ENCODE measurements around the gene TMEM60. TPM values are rescaled to one million over a fixed set of nuclear protein-coding genes. Genes with fewer than 3 reads are reported as not detected.

TMEM60 gene
- total and polyA plus RNA-seq, 2 of the 13 experiments (the other 11 are each of a cell fraction or from before 2014, with no cell fraction given), result 25.6 to 27.7 TPM

DNA sequence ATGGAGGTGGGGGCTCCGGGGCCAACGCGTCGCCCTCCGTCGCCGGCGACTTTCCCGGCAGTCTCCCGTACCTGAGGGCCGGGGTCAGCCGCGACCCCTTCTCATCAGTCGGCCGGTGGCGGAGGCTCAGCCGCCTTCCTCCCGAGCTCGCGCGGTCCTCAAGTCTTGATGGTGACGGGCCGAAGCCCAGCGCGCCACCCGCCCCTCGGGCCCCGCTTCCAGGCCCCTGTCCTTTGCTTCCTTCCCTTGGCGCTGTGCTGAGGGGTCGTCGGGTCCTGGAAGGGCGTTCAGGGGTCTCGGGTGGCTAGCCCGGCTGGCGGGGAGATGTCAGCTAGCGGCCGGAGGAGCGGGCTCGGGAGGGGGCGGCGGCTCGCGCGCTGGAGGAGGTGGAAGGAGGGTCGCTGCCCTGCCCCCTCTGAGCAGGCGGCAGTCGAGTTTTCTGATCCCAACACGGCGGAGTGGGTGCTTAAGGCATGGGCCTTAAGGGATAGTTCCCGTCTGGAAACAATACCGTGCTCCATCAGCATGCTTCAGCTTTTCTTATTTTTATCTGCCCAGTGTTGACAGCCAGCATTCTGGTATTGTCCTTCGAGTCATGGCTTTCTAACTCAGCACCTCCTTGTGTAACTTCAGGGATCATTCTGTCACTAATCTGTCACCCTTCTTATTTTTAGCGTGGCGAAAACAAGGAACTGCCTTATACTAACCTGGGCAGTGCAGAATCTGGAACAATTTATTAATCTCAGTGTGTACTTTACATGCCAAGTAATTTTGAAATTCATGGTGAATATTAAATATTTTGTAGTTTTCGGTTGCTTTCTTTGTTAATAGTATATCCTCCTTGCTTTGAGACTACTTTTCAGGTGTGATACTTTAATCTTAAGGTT, 1.1 kb upstream of the TMEM60 start (continued):
- TF ChIP-seq CSRNP2 (CRISPR knock-in tag; conservative IDR thresholded peaks at IDR 0.05; ENCODE audit: low read depth) (no peak), KIAA2018 (CRISPR knock-in tag; IDR thresholded peaks at IDR 0.05; ENCODE audit: borderline replicate concordance) (no peak), HDAC2 (CRISPR knock-in tag; IDR thresholded peaks at IDR 0.05) (0 out of 2 replicates have a peak, but pooled peaks have one; percentile 23), CAMTA2 (CRISPR knock-in tag; IDR thresholded peaks at IDR 0.05; ENCODE audit: borderline replicate concordance) (no peak), JUN (CRISPR knock-in tag; IDR thresholded peaks at IDR 0.05) (no peak), ZNF788 (CRISPR knock-in tag; IDR thresholded peaks at IDR 0.05; ENCODE audit: borderline replicate concordance) (no peak), ZBTB7B (CRISPR knock-in tag; IDR thresholded peaks at IDR 0.05) (peak; percentile 79), RXRA (CRISPR knock-in tag; IDR thresholded peaks at IDR 0.05) (peak; percentile 67), GATAD1 (CRISPR knock-in tag; IDR thresholded peaks at IDR 0.05) (no peak), CHD2 (IDR thresholded peaks at IDR 0.05; ENCODE audit: low read depth, low read length) (no peak), ZNF737 (CRISPR knock-in tag; IDR thresholded peaks at IDR 0.05; ENCODE audit: borderline replicate concordance) (no peak), HCFC1 (IDR thresholded peaks at IDR 0.05; ENCODE audit: low read depth, low read length) (no peak), AGO1 (IDR thresholded peaks at IDR 0.05; ENCODE audit: low read depth, low read length, poor library complexity, severe bottlenecking) (peak; percentile 7)
- TF ChIP-seq, protein P1, sequence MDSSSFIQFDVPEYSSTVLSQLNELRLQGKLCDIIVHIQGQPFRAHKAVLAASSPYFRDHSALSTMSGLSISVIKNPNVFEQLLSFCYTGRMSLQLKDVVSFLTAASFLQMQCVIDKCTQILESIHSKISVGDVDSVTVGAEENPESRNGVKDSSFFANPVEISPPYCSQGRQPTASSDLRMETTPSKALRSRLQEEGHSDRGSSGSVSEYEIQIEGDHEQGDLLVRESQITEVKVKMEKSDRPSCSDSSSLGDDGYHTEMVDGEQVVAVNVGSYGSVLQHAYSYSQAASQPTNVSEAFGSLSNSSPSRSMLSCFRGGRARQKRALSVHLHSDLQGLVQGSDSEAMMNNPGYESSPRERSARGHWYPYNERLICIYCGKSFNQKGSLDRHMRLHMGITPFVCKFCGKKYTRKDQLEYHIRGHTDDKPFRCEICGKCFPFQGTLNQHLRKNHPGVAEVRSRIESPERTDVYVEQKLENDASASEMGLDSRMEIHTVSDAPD (CRISPR knock-in tag; IDR thresholded peaks at IDR 0.05), result no peak
- TF ChIP-seq, protein P2, sequence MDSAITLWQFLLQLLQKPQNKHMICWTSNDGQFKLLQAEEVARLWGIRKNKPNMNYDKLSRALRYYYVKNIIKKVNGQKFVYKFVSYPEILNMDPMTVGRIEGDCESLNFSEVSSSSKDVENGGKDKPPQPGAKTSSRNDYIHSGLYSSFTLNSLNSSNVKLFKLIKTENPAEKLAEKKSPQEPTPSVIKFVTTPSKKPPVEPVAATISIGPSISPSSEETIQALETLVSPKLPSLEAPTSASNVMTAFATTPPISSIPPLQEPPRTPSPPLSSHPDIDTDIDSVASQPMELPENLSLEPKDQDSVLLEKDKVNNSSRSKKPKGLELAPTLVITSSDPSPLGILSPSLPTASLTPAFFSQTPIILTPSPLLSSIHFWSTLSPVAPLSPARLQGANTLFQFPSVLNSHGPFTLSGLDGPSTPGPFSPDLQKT (CRISPR knock-in tag; IDR thresholded peaks at IDR 0.05; ENCODE audit: borderline replicate concordance), result no peak

Measured in HepG2 (cell line).